ENCODE data around the gene ARFRP1. TPM values are rescaled to one million over a fixed set of nuclear protein-coding genes. Genes with fewer than 3 reads are reported as not detected.

The ARFRP1 gene
- total and polyA plus RNA-seq, 4 donors: 29.8 to 56.0 (median 47.4) TPM

DNA sequence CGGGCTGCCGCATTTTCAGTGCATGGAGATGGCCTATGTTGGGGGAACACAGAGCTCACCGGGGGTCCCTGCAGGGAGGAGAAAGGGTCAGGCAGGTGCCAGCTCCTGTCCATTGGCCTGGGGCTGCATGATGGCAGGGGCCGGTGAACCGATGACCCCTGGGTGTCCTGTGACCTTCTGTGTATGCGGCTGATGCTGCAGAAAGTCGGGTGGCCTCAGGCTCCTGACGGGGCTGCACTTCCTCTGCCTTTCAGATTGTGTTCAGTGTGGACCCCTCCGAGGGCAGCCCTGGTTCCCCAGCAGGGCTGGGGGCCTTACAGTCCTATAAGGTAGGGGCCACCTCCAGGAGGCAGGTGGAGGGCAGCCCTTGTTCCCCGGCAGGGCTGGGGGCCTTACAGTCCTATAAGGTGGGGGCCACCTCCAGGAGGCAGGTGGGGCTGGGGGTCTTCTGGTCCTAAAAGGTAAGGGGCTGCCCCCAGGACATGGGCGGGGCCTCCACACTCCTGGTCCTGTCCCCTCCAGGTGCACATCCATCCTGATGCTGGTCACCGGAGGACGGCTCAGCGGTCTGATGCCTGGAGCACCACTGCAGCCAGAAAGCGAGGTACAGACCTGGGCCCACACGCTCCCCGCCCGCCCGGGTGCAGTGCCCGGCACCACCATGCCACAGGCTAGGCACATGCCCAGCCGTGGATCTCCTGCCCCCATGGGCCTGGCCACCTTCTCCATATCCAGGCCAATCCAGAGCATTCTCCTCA is 22.3 kb downstream of the ARFRP1 start:
- Histone ChIP-seq H3K27me3 (ENCODE audit: control insufficient read depth in 3 of 3, insufficient read depth in 3 of 3, low read length in 2 of 3) (no peaks in the 10 kb centered on the region), H3K9me3 (ENCODE audit: control insufficient read depth in 4 of 4, insufficient read depth in 3 of 4, low read length in 3 of 4) (no peaks in the 10 kb centered on the region), H3K4me1 (ENCODE audit: control insufficient read depth in 5 of 5, insufficient read depth in 5 of 5, low read length in 5 of 5) (peaks cover 0 to 42% (median 0%) of the 10 kb centered on the region in 5 donors), H3K27ac (ENCODE audit: low read depth in 1 of 2, low read length in 1 of 2) (peak overlapping the region; percentile 84 to 95), H3K9ac (ENCODE audit: insufficient read depth in 1 of 2, low read length in 2 of 2) (no peak overlapping the region), H3K4me3 (no peak overlapping the region), H3K36me3 (ENCODE audit: control insufficient read depth in 4 of 4, insufficient read depth in 4 of 4, low read length in 4 of 4) (peaks cover 0 to 8% (median 0%) of the 10 kb centered on the region in 4 donors)
- ATAC-seq (ENCODE audit: insufficient read depth, low FRiP score) (no peak), DNase-seq (no peak)
- TF ChIP-seq, protein P1, sequence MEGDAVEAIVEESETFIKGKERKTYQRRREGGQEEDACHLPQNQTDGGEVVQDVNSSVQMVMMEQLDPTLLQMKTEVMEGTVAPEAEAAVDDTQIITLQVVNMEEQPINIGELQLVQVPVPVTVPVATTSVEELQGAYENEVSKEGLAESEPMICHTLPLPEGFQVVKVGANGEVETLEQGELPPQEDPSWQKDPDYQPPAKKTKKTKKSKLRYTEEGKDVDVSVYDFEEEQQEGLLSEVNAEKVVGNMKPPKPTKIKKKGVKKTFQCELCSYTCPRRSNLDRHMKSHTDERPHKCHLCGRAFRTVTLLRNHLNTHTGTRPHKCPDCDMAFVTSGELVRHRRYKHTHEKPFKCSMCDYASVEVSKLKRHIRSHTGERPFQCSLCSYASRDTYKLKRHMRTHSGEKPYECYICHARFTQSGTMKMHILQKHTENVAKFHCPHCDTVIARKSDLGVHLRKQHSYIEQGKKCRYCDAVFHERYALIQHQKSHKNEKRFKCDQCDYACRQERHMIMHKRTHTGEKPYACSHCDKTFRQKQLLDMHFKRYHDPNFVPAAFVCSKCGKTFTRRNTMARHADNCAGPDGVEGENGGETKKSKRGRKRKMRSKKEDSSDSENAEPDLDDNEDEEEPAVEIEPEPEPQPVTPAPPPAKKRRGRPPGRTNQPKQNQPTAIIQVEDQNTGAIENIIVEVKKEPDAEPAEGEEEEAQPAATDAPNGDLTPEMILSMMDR (IDR thresholded peaks at IDR 0.05; ENCODE audit: control extremely low read depth, extremely low read depth): no peak
- 93 to 96% methylated on average over 21 of the region's 21 CpGs for WGBS, 2 donors

DNA sequence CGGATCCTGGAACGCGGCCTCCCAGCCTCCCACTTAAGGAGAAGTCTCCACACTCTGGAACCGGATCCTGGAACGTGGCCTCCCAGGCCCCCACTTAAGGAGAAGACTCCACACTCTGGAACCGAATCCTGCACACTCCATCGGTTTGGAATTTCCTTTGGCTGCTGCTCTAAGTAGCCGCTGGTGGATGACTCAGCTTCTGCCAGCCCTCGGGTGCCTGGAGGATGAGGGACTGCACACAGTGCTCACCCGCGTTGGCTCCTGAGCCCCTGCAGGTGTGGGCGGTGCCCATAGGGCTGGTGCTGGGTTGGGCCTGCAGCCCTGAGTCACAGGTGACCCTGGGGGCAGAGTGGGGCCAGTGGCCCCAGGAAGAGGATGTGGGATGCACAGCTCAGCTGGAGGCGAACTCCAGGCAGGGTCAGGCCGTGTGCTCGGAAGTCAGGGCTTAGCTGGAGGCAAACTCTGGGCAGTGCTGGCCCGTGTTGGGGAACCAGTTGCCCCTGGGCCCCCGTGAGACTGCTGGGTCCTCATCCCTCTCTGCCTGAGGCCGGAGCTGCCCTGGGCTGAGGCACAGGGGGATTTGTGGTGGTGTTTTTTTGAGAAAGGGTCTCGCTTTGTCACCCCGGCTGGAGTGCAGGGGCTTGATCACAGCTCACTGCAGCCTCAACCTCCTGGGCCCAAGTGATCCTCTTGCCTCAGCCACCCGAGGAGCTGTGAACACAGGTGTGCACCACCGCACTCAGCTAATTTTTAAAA is 25.2 kb downstream of the ARFRP1 start:
- H3K27me3 ChIP-seq (ENCODE audit: control insufficient read depth in 3 of 3, insufficient read depth in 3 of 3, low read length in 2 of 3): no peaks in the 10 kb centered on the region
- no peaks in the 10 kb centered on the region for H3K9me3 ChIP-seq (ENCODE audit: control insufficient read depth in 4 of 4, insufficient read depth in 3 of 4, low read length in 3 of 4)
- H3K4me3 ChIP-seq: no peak overlapping the region
- ATAC-seq (ENCODE audit: insufficient read depth, low FRiP score) (peak; percentile 74), DNase-seq (no peak)
- TF ChIP-seq, protein P1 (IDR thresholded peaks at IDR 0.05; ENCODE audit: control extremely low read depth, extremely low read depth): no peak
- peaks cover 0 to 31% (median 0%) of the 10 kb centered on the region in 5 donors for H3K4me1 ChIP-seq (ENCODE audit: control insufficient read depth in 5 of 5, insufficient read depth in 5 of 5, low read length in 5 of 5)
- H3K9ac ChIP-seq (ENCODE audit: insufficient read depth in 1 of 2, low read length in 2 of 2): no peak overlapping the region
- peaks cover 0 to 30% (median 9%) of the 10 kb centered on the region in 4 donors for H3K36me3 ChIP-seq (ENCODE audit: control insufficient read depth in 4 of 4, insufficient read depth in 4 of 4, low read length in 4 of 4)
- peak overlapping the region; percentile 50 to 85 for H3K27ac ChIP-seq (ENCODE audit: low read depth in 1 of 2, low read length in 1 of 2)
- 66 to 77% methylated on average over 22 of the region's 22 CpGs for WGBS, 2 donors

DNA sequence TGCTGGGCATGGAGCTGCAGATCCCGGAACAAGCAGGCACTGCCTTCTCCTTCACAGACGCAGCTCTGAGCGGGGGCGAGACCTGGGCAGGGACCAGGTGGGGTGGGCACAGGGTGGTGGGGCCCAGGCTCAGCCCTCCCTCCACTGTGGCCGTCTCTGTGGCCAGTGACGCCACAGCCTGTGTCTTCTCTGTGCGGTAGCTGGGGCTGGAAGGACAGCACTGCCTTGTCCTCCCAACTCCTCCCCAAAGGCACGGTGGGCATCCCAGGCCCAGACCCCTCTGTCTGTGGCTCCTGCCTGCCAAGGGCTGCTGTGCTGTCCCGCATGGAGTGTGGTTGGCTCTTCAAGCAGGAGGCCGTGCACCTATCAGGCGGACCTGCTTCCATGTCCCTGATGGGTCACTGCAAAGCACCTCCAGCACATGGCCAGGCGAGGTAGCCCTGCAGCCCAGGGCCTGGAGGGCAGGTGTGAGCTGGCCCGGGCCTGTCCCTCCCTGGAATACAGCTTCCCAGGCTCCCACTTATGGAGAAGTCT is 26.1 kb downstream of the ARFRP1 start:
- 97 to 99% methylated on average over 12 to 13 of the region's 13 CpGs for WGBS, 2 donors
- Histone ChIP-seq H3K9ac (ENCODE audit: insufficient read depth in 1 of 2, low read length in 2 of 2) (no peak overlapping the region), H3K27ac (ENCODE audit: low read depth in 1 of 2, low read length in 1 of 2) (peak overlapping the region; percentile 43 to 85), H3K4me3 (no peak overlapping the region), H3K27me3 (ENCODE audit: control insufficient read depth in 3 of 3, insufficient read depth in 3 of 3, low read length in 2 of 3) (no peaks in the 10 kb centered on the region), H3K36me3 (ENCODE audit: control insufficient read depth in 4 of 4, insufficient read depth in 4 of 4, low read length in 4 of 4) (peaks cover 0 to 30% (median 10%) of the 10 kb centered on the region in 4 donors), H3K9me3 (ENCODE audit: control insufficient read depth in 4 of 4, insufficient read depth in 3 of 4, low read length in 3 of 4) (no peaks in the 10 kb centered on the region), H3K4me1 (ENCODE audit: control insufficient read depth in 5 of 5, insufficient read depth in 5 of 5, low read length in 5 of 5) (peaks cover 0 to 27% (median 0%) of the 10 kb centered on the region in 5 donors)
- TF ChIP-seq, protein P1 (IDR thresholded peaks at IDR 0.05; ENCODE audit: control extremely low read depth, extremely low read depth): no peak
- DNase-seq (no peak), ATAC-seq (ENCODE audit: insufficient read depth, low FRiP score) (no peak)

All from lung (tissue), 12 donors.